K562 (cell line): ENCODE data around the gene SIRT4.

Experiments used
- CEBPB ChIP-seq: fragments of 450-650 bp; IDR thresholded peaks from 2 replicates; pipeline ENCODE4 v1.6.1; 2016; ENCODE audit warnings: missing genetic modification characterization, missing compliant biosample characterization
- CTCF ChIP-seq, 3 experiments: IDR thresholded peaks in 2 of 3; conservative IDR thresholded peaks in 1 of 3; 2 replicates each; pipeline ENCODE4 v1.5.1; 2011 to 2012; ENCODE audit warnings: low read length in 3 of 3, mild to moderate bottlenecking in 3 of 3, control low read depth in 2 of 3, improper control_type of control experiment in 1 of 3, inconsistent platforms in 1 of 3, low read depth in 1 of 3, mixed read lengths in 1 of 3, moderate library complexity in 1 of 3; ENCODE audit not compliant: insufficient read depth in 2 of 3
- NR1H2 ChIP-seq: sonication (generic); formaldehyde crosslinking; IDR thresholded peaks from 2 replicates; pipeline ENCODE4 v1.4.0; 2020; ENCODE audit warnings: mild to moderate bottlenecking, missing genetic modification reagents
- POLR2A ChIP-seq: fragments of 450-650 bp; conservative IDR thresholded peaks from 2 replicates; pipeline ENCODE4 v1.6.1; 2016
- POLR2AphosphoS5 ChIP-seq: IDR thresholded peaks from 2 replicates; pipeline ENCODE4 v1.6.1; 2011; ENCODE audit warnings: mild to moderate bottlenecking, low read depth, low read length, moderate library complexity; ENCODE audit not compliant: control insufficient read depth, insufficient read depth
- SMAD2 ChIP-seq: fragments of 150-350 bp; IDR thresholded peaks from 2 replicates; pipeline ENCODE4 v1.6.1; 2014; ENCODE audit warnings: low read depth, mild to moderate bottlenecking, low read length
- SRF ChIP-seq, 2 experiments: fragments of 250-450, 450-650 bp in 1 of 2; sonication (Bioruptor Pico) in 1 of 2; sonication (generic) in 1 of 2; formaldehyde crosslinking; IDR thresholded peaks; 2 replicates each; pipeline versions ENCODE4 v1.5.0 to v1.5.1; 2020 to 2022; ENCODE audit warnings: mild to moderate bottlenecking in 1 of 2, missing genetic modification reagents in 1 of 2
- ZNF589 ChIP-seq: fragments of 200-800 bp; sonication (Bioruptor generic); IDR thresholded peaks from 2 replicates; pipeline ENCODE4 v1.6.1; 2016; ENCODE audit warnings: low read depth, missing genetic modification characterization, missing compliant biosample characterization
- TF ChIP-seq, protein P1 (sequence below): IDR thresholded peaks from 3 replicates; pipeline ENCODE4 v1.6.1; 2011; ENCODE audit warnings: borderline replicate concordance, mild to moderate bottlenecking; ENCODE audit not compliant: insufficient read length, insufficient read depth

DNA sequence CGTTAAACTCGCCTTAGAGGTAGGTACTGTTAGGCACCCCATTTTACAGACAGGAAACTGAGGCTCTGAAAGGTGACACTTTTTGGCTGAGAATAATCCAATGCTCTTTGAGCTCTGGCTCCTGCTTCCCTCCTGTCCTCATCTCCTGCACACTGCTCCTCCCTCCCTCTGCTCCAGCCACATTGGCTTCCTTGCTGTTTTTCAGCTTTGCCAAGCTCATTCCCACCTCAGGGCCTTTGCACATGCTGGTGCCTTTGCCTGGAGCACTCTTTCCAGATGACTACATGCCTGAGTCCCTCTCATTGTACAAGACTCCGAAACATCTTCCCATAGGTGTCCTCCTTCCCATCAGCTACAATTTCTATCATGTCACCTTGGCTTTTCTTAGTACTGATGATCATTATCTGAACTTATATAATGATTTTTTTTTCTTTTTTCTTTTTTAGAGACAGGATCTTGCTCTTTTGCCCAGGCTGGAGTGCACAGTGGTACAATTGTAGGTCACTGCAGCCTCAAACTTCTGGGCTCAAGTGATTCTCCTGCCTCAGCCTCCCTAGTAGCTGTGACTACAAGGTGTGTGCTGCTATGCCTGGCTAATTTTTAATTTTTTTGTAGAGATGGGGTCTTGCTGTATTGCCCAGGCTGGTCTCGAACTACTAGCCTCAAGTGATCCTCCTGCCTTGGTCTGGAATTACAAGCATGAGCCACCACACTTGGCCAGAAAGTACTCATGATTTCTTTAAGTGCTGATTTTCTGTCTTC lies 51.6 kb downstream of the SIRT4 start:
- no peak for TF ChIP-seq POLR2AphosphoS5
- TF ChIP-seq, protein P1, sequence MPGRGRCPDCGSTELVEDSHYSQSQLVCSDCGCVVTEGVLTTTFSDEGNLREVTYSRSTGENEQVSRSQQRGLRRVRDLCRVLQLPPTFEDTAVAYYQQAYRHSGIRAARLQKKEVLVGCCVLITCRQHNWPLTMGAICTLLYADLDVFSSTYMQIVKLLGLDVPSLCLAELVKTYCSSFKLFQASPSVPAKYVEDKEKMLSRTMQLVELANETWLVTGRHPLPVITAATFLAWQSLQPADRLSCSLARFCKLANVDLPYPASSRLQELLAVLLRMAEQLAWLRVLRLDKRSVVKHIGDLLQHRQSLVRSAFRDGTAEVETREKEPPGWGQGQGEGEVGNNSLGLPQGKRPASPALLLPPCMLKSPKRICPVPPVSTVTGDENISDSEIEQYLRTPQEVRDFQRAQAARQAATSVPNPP: no peak
- TF ChIP-seq SMAD2: no peak
- no peak for TF ChIP-seq NR1H2 (CRISPR knock-in tag)
- no peak for TF ChIP-seq CEBPB (tag)
- no peak for TF ChIP-seq ZNF589
- no peak for TF ChIP-seq POLR2A
- TF ChIP-seq CTCF (IDR thresholded peaks at IDR 0.05 in 2 of 3, conservative IDR thresholded peaks at IDR 0.05 in 1 of 3; ENCODE audit: insufficient read depth in 2 of 3, low read depth in 1 of 3, low read length in 3 of 3): no peak
- TF ChIP-seq SRF (CRISPR knock-in tag; IDR thresholded peaks at IDR 0.05): no peak
